GM12892 (cell line): ENCODE measurements around the gene ZNF384.
"Not testable (repeated sequence)": the region's sequence is repeated elsewhere in the genome, so short reads cannot be mapped to it uniquely, and the experiment has no call there.

Experiments used
- DNase-seq: peaks from one replicate; pipeline ENCODE4 v3.0.0; 2011; ENCODE audit not compliant: insufficient read length
- FAIRE-seq: peaks from 2 replicates; lab custom pipeline; 2011; peaks lifted over from hg19 to GRCh38; lab: Jason Lieb, UNC
- POLR2A ChIP-seq: IDR thresholded peaks from 2 replicates; pipeline ENCODE4 v1.6.1; 2011; ENCODE audit warnings: low read depth, low read length, control low read depth
- POLR2AphosphoS5 ChIP-seq: IDR thresholded peaks from 2 replicates; pipeline ENCODE4 v1.6.1; 2011; ENCODE audit warnings: low read depth, low read length, control low read depth
- TAF1 ChIP-seq: IDR thresholded peaks from 2 replicates; pipeline ENCODE4 v1.6.1; 2011; ENCODE audit warnings: low read depth, mild to moderate bottlenecking, control low read depth, low read length, borderline replicate concordance

ZNF384 gene

DNA sequence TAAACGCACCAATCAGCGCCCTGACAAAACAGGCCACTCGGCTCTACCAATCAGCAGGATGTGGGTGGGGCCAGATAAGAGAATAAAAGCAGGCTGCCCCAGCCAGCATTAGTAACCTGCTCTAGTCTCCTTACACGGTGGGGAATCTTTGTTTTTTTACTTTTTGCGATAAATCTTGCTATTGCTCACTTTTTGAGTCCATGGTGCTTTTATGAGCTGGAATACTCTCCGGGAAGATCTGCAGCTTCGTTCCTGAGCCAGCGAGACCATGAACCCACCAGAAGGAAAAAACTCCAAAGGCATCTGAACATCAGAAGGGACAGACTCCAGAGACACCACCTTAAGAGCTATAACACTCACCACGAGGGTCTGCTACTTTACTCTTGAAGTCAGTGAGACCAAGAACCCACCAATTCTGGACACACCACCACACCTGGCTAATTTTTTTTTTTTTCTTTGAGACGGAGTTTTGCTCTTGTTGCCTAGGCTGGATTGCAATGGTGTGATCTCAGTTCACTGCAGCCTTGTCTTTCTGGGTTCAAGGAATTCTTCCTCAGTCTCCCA lies 27.8 kb upstream of the ZNF384 start:
- no peak for FAIRE-seq
- TF ChIP-seq TAF1: no peak
- no peak for TF ChIP-seq POLR2AphosphoS5
- no peak for TF ChIP-seq POLR2A
- no peak for DNase-seq

DNA sequence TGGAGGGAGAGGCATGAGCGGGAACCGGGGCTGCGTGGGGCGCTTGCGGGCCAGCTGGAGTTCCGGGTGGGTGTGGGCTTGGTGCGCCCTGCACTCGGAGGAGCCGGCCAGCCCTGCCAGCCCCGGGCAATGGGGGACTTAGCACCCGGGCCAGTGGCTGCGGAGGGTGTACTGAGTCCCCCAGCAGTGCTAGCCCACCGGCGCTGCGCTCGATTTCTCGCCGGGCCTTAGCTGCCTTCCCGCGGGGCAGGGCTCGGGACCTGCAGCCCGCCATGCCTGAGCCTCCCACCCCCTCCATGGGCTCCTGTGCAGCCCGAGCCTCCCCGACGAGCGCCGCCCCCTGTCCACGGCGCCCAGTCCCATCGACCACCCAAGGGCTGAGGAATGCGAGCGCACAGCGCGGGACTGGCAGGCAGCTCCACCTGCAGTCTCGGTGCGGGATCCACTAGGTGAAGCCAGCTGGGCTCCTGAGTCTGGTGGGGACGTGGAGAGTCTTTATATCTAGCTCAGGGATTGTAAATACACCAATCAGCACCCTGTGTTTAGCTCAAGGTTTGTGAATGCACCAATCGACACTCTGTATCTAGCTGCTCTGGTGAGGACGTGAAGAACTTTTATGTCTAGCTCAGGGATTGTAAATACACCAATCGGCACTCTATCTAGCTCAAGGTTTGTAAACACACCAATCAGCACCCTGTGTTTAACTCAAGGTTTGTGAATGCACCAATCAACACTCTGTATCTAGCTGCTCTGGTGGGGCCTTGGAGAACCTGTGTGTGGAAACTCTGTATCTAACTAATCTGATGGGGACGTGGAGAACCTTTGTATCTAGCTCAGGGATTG lies 27.1 kb upstream of the ZNF384 start:
- DNase-seq, FAIRE-seq: not testable (repeated sequence)

DNA sequence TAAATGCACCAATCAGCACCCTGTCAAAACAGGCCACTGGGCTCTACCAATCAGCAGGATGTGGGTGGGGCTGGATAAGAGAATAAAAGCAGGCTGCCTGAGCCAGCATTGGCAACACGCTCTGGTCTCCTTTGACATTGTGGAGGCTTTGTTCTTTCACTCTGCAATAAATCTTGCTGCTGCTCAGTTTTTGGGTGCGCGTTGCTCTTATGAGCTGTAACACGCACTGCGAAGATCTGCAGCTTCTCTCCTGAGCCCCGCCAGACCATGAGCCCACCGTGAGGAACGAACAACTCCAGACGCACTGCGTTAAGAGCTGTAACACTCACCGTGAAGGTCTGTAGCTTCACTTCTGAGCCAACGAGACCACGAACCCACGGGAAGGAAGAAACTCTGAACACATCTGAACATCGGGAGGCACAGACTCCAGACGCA lies 19.8 kb upstream of the ZNF384 start:
- TF ChIP-seq POLR2A: no peak
- no peak for TF ChIP-seq POLR2AphosphoS5
- TF ChIP-seq TAF1: no peak
- FAIRE-seq: no peak
- no peak for DNase-seq

DNA sequence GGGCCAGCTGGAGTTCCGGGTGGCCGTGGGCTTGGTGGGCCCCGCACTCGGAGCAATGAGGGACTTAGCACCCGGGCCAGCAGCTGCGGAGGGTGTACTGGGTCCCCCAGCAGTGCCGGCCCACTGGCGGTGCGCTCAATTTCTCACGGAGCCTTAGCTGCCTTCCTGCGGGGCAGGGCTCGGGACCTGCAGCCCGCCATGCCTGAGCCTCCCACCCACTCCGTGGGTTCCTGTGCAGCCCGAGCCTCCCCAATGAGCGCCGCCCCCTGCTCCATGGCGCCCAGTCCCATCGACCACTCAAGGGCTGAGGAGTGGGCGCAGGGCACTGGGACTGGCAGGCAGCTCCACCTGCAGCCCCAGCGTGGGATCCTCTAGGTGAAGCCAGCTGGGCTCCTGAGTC lies 19.2 kb upstream of the ZNF384 start:
- not testable (repeated sequence) for DNase-seq, FAIRE-seq

DNA sequence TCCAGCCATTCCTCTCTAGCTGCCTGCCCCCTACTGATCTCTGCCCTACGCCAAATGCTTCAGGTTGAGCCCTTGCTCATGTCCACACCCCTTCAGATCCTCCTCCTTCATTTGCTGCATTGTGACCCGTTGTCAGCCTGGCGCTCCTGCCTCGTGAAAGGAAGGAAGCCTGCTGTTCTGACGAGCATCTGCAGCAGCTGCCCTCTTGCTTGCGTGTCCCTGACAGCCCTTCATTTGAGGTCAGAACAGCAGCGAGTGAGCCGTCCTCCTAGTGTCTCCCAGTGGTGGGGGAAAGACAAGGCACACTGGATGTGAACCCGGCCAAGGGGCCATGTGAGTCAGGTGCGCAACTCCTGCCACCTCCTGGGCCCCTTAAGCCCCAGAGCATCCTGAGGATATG lies 14.5 kb upstream of the ZNF384 start:
- DNase-seq (no peak), FAIRE-seq (no peak)
- TF ChIP-seq POLR2A: no peak
- TF ChIP-seq POLR2AphosphoS5: no peak
- no peak for TF ChIP-seq TAF1

DNA sequence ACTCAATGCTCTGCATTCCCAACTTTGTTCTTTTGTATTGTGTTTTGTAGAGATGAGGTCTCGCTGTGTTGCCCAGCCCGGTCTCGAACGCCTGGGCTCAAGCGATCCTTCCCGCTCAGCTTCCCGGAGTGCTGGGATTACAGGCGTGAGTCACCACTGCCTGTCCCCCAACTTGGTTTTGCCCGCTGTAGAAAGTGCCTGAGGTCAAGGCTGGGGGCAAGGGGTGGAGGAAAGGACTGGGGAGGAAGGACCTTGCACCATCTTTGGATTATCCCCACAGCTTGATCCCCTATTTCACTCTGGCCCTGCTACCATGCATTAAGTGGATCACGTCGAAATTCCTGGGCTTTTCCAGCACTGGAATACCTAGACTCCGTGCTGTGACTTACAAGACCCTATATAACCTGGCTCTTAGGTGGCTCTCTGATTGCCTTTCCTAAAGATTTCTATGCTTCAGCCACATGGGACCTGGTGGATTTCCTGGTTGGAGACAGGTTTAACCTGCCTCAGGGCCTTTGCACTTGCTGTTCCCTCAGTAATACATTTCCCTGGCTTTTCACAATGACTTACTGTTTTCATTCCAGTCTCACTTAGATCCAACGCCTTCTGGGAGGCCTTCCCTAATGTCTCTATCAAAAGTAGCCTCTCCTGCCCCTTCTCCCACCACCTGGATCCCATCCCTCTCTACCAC lies 12.0 kb upstream of the ZNF384 start:
- TF ChIP-seq POLR2A (no peak), TAF1 (no peak), POLR2AphosphoS5 (no peak)
- FAIRE-seq: no peak
- DNase-seq: no peak

DNA sequence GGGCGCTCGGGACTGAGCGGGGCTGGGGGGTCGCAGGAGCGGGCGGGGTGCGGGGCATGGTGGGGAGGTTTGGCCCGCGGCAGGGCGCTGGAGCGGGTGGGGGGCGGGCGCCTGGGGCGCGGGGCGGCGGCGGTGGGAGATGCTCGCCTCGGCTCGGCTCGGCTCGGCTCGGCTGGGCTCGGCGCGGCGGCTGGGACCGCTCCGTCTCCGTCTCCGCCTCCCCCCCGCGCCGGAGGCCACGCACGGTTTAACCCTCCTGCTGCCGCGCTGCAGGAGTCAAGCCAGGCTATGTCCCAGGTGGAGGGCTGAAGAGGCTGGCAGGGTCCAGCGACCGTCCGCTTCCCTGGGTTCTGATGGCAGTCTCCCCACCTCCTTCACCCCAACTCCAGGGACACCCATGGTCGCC lies 11.5 kb upstream of the ZNF384 start, which contains the start of gene PIANP:
PIANP (minus strand) TSS at position 170 of the 406 bp plus-strand sequence. CDS start 2,754 bp downstream, outside the sequence.
- no peak for TF ChIP-seq TAF1
- no peak for TF ChIP-seq POLR2AphosphoS5
- no peak for TF ChIP-seq POLR2A
- DNase-seq (no peak), FAIRE-seq (no peak)

DNA sequence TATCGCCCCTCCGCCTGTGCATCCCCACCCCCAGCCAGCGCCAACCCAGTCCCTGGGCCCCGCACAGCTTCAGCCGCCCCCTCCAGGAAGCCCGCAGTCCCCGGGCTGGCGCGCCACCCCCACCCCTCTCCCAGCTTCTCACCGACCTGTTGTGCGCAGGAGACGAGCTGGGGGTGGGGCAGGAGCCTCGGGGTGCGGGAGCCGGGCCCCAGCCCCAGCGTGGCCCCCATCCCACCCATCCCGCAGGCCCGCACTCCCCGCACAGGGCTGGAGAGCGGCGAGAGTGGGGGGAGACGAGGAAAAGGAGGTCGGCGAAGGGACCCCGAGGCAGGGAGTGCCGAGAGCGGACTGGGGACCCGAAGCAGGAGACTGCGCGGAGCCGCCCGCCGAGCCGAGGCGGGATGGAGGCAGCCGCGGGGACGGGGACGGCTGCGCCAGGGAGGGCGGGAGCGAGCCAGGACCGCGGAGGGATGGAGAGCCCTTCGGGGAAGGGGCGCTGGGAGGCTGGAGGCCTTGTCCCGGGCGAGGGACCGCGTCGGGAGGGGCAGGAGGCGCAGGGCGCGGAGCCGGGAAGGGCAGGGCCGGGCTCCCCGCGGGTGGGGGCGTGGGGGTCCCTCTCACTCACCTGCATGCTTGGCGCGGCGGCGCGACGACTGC lies 10.9 kb upstream of the ZNF384 start:
- no peak for DNase-seq
- no peak for FAIRE-seq

DNA sequence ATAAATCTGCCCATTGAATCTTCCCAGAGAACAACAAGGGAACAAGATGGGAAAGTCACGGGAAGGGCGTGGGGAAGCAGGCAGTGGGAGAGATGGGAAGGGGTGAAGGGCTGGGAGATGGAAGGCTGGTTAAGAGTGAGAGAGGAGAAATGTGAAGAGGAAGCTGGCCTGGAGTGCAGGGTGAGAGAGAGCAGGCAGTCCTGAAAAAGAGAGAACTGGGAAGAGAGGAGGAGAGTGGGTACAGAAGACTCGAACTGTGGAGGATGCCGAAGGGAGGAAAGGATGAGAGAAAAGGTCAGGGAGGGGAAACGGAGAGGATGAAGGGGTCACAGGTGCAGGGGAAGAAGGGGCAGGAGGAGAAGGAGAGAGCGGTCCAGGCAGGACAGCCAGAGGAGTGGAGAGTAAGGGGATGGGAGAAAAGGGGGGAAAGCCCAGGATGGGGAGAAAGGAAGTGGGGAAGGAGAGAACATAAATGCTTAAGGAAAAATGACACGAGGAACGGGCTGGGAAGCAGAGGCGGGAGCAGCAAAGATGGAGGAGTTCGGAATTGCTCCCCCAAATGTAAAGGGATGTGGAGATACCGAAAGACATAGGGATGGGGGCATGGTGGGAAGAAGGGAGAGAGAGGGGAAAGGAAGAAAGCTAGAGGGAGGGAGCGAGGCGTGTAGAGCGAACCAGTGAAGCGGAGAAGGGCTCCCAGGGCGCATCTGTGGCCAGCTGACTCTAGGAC lies 10.2 kb upstream of the ZNF384 start:
- TF ChIP-seq TAF1: no peak
- TF ChIP-seq POLR2A: no peak
- no peak for TF ChIP-seq POLR2AphosphoS5
- FAIRE-seq: no peak

More for the DNA sequence above, 10.9 kb upstream of the ZNF384 start:
- TF ChIP-seq POLR2AphosphoS5 (no peak), TAF1 (no peak), POLR2A (no peak)

DNA sequence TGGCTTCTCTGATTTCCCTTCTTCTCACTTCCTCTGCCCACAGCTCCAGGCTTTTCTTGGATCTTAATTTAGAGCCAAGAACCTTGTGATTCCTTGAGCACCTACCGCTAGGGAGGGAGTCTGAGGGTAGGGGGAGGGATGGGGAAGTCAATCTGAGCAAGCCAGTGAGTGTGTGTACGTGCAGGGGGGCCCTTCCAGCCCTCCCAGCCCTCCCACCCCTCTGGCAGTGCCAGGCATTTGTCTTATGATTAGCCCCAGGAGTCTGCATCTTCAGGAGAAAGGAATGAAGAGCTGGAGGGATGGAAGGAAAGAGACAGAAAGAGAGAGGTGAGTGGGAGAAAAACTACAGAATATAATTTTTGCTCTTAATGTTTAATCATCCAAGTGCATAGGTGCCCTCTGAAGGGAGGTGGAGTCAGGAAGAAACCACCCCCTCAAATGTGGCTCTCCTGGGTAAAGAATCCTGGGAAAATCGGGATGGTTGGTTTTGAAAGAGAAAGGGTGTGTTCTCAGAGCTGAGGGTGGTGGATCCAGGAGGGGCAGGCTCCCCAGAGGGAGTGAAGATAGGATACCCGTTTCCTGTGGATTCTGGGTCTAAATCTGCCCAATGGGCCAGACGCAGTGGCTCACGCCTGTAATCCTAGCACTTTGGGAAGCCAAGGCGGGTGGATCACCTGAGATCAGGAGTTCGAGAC lies 9.3 kb upstream of the ZNF384 start:
- FAIRE-seq (no peak), DNase-seq (no peak)
- TF ChIP-seq TAF1 (no peak), POLR2AphosphoS5 (no peak)

More for the DNA sequence above, 10.2 kb upstream of the ZNF384 start:
- DNase-seq: no peak

DNA sequence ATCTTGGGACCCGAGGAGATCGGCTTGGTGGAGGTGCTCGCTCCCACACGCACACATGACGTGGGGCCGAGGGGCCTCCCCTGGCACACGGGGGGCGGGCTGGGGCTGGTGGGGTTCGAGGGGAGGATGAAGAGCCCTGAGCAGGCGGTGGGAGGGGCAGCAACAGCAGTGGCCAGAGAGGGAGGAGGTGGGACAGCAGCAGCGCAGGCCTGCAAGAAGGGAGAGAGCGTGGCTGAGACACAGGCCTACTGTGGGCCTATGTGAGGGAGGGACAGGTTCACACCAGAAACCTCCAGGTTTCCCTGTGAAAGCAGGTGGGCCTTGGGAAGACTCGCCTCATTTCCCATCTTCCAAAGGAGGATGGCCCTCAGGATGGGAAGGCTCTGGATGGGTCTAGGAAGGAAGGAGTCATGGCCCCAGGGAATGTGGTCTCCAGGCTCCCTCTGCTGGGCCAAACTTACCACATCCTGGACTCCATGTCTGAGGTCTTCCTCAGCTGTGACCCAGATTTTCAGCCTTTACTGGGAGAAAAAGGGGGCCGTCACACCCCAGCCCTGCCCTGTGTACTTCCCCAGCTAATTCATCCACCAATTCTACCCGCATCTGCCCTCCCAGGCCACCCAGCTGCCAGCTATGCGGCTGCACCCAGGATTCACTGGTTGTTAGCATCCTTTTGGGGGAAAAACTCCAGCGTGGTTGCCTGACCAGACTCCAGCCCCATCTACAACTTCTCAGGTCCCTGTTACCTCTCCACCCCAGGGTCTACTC lies 8.6 kb upstream of the ZNF384 start:
- TF ChIP-seq POLR2A: no peak
- no peak for TF ChIP-seq POLR2AphosphoS5
- no peak for TF ChIP-seq TAF1
- FAIRE-seq: peak; percentile 9
- DNase-seq: no peak
